ENCODE results near the gene C20orf204. TPM values are rescaled to one million over a fixed set of nuclear protein-coding genes. Genes with fewer than 3 reads are reported as not detected.
"Not testable (repeated sequence)": the region's sequence is repeated elsewhere in the genome, so short reads cannot be mapped to it uniquely, and the experiment has no call there.

Gene C20orf204
- polyA plus RNA-seq, 1 donor, result 1.0 TPM

DNA sequence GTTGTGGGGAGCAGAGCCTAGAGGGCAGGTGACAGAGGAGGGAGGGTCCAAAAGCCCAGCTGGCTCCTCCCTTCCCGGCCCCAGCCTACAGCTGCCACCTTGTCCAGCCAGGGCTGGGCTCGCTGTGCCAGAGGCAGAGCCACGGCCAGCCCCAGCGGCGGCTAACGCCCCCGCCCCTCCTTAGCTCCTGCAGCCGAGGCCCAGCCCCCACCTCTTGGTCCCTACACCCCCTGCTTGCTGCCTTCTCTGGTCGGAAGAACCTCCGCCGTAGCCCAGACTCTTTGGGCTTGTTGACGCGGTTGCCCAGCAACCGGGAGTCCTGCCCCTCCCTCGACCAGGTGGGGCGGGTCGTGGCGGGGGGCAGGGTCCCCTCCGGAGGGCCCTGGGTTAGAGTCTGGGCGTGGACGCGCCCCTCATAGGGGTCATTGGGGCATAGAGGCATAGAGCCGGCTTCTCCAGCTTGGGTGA is 48.7 kb downstream of the C20orf204 start:
- no peak for DNase-seq

DNA sequence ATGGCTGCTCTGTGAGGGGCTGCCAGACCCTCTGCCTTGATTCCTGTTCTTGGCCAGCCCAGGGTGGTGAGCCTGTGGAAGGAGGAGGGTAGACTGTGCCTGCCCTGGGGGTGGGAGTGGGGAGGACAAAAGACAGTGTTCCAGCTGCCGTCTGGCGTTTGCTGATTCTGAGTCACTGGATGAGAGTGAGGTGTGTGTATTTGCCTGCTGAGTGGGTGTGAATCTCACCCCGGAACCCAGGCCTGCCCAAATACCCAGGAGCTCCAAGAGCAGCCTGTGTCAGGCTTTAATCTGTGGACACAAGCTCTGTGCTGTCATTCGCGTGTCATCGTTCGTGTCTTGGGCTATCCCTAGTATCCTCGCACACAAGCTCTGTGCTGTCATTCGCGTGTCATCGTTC is 50.8 kb downstream of the C20orf204 start:
- no peak for DNase-seq

DNA sequence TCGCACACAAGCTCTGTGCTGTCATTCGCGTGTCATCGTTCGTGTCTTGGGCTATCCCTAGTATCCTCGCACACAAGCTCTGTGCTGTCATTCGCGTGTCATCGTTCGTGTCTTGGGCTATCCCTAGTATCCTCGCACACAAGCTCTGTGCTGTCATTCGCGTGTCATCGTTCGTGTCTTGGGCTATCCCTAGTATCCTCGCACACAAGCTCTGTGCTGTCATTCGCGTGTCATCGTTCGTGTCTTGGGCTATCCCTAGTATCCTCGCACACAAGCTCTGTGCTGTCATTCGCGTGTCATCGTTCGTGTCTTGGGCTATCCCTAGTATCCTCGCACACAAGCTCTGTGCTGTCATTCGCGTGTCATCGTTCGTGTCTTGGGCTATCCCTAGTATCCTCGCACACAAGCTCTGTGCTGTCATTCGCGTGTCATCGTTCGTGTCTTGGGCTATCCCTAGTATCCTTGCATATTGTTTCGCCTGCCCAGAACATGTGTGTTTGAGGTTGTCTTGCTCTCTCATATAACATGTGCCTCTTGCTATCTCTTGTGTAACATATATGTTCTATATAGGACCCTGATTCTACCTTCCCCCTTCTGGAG is 51.3 kb downstream of the C20orf204 start:
- not testable (repeated sequence) for DNase-seq

DNA sequence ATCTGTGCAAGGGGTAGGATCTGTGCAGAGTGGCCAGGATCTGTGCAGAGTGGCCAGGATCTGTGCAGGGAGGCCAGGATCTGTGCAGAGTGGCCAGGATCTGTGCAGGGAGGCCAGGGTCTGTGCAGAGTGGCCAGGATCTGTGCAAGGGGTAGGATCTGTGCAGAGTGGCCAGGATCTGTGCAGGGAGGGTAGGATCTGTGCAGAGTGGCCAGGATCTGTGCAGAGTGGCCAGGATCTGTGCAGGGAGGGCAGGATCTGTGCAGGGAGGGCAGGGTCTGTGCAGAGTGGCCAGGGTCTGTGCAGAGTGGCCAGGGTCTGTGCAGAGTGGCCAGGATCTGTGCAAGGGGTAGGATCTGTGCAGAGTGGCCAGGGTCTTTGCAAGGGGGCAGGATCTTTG is 52.6 kb downstream of the C20orf204 start:
- DNase-seq, result not testable (repeated sequence)

Other genes starting within 250 kb of the C20orf204 start
- 24.7 TPM for gene ZBTB46, start 204.9 kb upstream of the C20orf204 start, polyA plus RNA-seq (ENCODE audit: insufficient read length)
- not detected for gene ABHD16B, start 174.7 kb upstream of the C20orf204 start, polyA plus RNA-seq (ENCODE audit: insufficient read length)
- 87.2 TPM for gene TPD52L2, start 170.9 kb upstream of the C20orf204 start, polyA plus RNA-seq (ENCODE audit: insufficient read length)
- gene DNAJC5, start 141.1 kb upstream of the C20orf204 start, polyA plus RNA-seq (ENCODE audit: insufficient read length), result 33.3 TPM
- 54.9 TPM for gene UCKL1, start 79.8 kb upstream of the C20orf204 start, polyA plus RNA-seq (ENCODE audit: insufficient read length)
- 29.8 TPM for gene ZNF512B, start 66.3 kb upstream of the C20orf204 start, polyA plus RNA-seq (ENCODE audit: insufficient read length)
- 4.4 TPM for gene SAMD10, start 56.5 kb upstream of the C20orf204 start, polyA plus RNA-seq (ENCODE audit: insufficient read length)
- gene PRPF6, start 55.0 kb upstream of the C20orf204 start, polyA plus RNA-seq (ENCODE audit: insufficient read length), result 63.6 TPM
- 19.6 TPM for gene SOX18, start 13.5 kb downstream of the C20orf204 start, polyA plus RNA-seq (ENCODE audit: insufficient read length)
- gene TCEA2, start 27.0 kb downstream of the C20orf204 start, polyA plus RNA-seq (ENCODE audit: insufficient read length), result 49.9 TPM
- 6.9 TPM for gene RGS19, start 43.3 kb downstream of the C20orf204 start, polyA plus RNA-seq (ENCODE audit: insufficient read length)
- 1.1 TPM for gene OPRL1, start 43.9 kb downstream of the C20orf204 start, polyA plus RNA-seq (ENCODE audit: insufficient read length)
- gene LKAAEAR1, start 48.2 kb downstream of the C20orf204 start, polyA plus RNA-seq (ENCODE audit: insufficient read length), result not detected
- not detected for gene NPBWR2, start 71.4 kb downstream of the C20orf204 start, polyA plus RNA-seq (ENCODE audit: insufficient read length)
- gene MYT1, start 128.3 kb downstream of the C20orf204 start, polyA plus RNA-seq (ENCODE audit: insufficient read length), result 0.05 TPM
- 70.6 TPM for gene PCMTD2, start 219.6 kb downstream of the C20orf204 start, polyA plus RNA-seq (ENCODE audit: insufficient read length)

All from hindlimb muscle (tissue), 1 donor.